Gastrocnemius medialis (tissue), 4 donors: Measurements from ENCODE around the gene PCNX2. TPM values are rescaled to one million over a fixed set of nuclear protein-coding genes. Genes with fewer than 3 reads are reported as not detected.

Experiments used
- ATAC-seq, 2 donors: fragments of 150-250 bp; one replicate each; pipeline ENCODE4 v1.9.1; 2016
- DNase-seq, 2 donors: peaks; one replicate each; pipeline ENCODE4 v3.0.0-alpha.2; 2019
- H3K27ac ChIP-seq, 4 donors: fragments of 200-600 bp; sonication (generic); 1 replicate in 1 of 4; 2 replicates in 3 of 4; pipeline ENCODE4 v1.5.1; 2016 to 2018; ENCODE audit warnings: mild to moderate bottlenecking in 2 of 4, moderate library complexity in 1 of 4
- H3K27me3 ChIP-seq, 3 donors: fragments of 200-600 bp; sonication (generic) in 2 of 3; 1 replicate in 1 of 3; 2 replicates in 2 of 3; pipeline versions ENCODE4 v1.5.1 to v1.6.0; 2016 to 2019; ENCODE audit warnings: mild to moderate bottlenecking in 1 of 3, moderate library complexity in 1 of 3
- H3K36me3 ChIP-seq, 2 donors: fragments of 200-600 bp; sonication (generic) in 1 of 2; one replicate each; pipeline ENCODE4 v1.5.1; 2017 to 2018
- H3K4me1 ChIP-seq, 2 donors: fragments of 200-600 bp; sonication (generic) in 1 of 2; one replicate each; pipeline ENCODE4 v1.5.1; 2016 to 2017; ENCODE audit warnings: mild to moderate bottlenecking in 2 of 2
- H3K4me3 ChIP-seq, 4 donors: fragments of 200-600 bp; sonication (generic) in 3 of 4; 1 replicate in 1 of 4; 2 replicates in 3 of 4; pipeline ENCODE4 v1.5.1; 2016 to 2019; ENCODE audit warnings: mild to moderate bottlenecking in 2 of 4
- H3K9me3 ChIP-seq, 3 donors: fragments of 200-600 bp; sonication (generic) in 2 of 3; 1 replicate in 1 of 3; 2 replicates in 2 of 3; pipeline ENCODE4 v1.5.1; 2016 to 2019
- POLR2A ChIP-seq, 2 donors: fragments of 450-650 bp; IDR thresholded peaks; one replicate each; pipeline ENCODE4 v1.6.1; 2017; ENCODE audit warnings: antibody characterized with exemption in 2 of 2, mild to moderate bottlenecking in 2 of 2, moderate library complexity in 2 of 2
- in situ Hi-C, 4 donors: fragments of 200-750 bp; cut with MboI; loops; one replicate each; pipeline versions ENCODE4 v1.15.0 to v1.8.0; 2017; ENCODE audit warnings: low sequenced_read_pairs in 4 of 4
- intact Hi-C: fragments of 100-400 bp; cut with DNase I; formaldehyde crosslinking; loops from one replicate; pipeline ENCODE4 v1.15.1; 2023; ENCODE audit warnings: low total_unique reads
- total RNA-seq, 4 donors: library from RNA; depleted of rRNA; stranded (reverse); fragments of >200 nt; gene quantifications; one replicate each; pipeline versions ENCODE4 v1.1.0 to v1.2.3, GENCODE V29; 2016
- TF ChIP-seq, protein P1 (sequence below), 5 experiments: fragments of 450-650 bp in 3 of 5; fragments of 200-600 bp in 2 of 5; sonication (generic) in 2 of 5; IDR thresholded peaks in 4 of 5; conservative IDR thresholded peaks in 1 of 5; 1 replicate in 4 of 5; 2 replicates in 1 of 5; pipeline ENCODE4 v1.5.1; 2016 to 2019; ENCODE audit warnings: antibody characterized with exemption in 5 of 5, mild to moderate bottlenecking in 3 of 5, moderate library complexity in 3 of 5

The PCNX2 gene
- total RNA-seq, 4 donors from 2014 or later = 0.34 to 5.6 (median 1.9) TPM

DNA sequence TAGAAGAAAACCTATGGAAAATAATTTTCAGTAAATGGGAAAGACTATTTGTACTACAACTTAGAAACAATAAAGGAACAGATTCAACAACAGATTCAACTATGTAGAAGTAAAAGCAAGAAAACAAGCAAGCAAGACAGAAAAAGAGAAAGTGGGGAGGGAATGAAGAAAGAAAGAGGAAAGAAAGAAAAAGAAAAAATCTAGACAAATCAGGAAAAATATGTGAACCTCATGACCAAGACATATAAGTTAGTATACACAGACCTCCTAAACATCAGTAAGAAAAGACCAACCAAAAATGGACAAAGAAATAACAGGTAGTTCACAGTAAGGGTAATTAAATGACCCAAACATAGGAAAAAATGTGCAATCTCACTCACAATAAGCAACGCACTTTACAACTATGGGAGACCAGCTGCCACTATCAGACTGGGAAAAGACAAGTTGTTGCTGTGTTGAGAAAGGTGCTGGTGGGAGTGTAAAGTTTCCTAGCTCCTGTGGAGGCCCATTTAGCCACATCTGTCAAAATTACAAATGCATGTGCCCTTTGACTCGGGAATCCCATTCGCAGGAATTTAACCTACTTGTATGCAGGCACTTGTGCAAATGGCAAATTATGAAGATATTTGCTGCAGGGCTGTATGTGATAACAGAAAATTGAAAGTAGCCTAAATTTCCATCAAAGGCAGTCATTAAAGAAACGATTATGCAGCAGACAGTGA, 18.1 kb upstream of the PCNX2 start:
- DNase-seq = no peak
- in situ Hi-C loops (no loop called here), intact Hi-C loops (no loop called here)
- no peaks in the 10 kb centered on the region for H3K27me3 ChIP-seq
- no peak for ATAC-seq
- no peaks in the 10 kb centered on the region for H3K9me3 ChIP-seq
- no peaks in the 10 kb centered on the region for H3K4me1 ChIP-seq
- H3K27ac ChIP-seq = no peak overlapping the region
- no peak for TF ChIP-seq POLR2A (IDR thresholded peaks at IDR 0.05)
- TF ChIP-seq, protein P1, sequence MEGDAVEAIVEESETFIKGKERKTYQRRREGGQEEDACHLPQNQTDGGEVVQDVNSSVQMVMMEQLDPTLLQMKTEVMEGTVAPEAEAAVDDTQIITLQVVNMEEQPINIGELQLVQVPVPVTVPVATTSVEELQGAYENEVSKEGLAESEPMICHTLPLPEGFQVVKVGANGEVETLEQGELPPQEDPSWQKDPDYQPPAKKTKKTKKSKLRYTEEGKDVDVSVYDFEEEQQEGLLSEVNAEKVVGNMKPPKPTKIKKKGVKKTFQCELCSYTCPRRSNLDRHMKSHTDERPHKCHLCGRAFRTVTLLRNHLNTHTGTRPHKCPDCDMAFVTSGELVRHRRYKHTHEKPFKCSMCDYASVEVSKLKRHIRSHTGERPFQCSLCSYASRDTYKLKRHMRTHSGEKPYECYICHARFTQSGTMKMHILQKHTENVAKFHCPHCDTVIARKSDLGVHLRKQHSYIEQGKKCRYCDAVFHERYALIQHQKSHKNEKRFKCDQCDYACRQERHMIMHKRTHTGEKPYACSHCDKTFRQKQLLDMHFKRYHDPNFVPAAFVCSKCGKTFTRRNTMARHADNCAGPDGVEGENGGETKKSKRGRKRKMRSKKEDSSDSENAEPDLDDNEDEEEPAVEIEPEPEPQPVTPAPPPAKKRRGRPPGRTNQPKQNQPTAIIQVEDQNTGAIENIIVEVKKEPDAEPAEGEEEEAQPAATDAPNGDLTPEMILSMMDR (IDR thresholded peaks at IDR 0.05 in 4 of 5, conservative IDR thresholded peaks at IDR 0.05 in 1 of 5) = no peak
- H3K4me3 ChIP-seq = no peak overlapping the region
- no peaks in the 10 kb centered on the region for H3K36me3 ChIP-seq

DNA sequence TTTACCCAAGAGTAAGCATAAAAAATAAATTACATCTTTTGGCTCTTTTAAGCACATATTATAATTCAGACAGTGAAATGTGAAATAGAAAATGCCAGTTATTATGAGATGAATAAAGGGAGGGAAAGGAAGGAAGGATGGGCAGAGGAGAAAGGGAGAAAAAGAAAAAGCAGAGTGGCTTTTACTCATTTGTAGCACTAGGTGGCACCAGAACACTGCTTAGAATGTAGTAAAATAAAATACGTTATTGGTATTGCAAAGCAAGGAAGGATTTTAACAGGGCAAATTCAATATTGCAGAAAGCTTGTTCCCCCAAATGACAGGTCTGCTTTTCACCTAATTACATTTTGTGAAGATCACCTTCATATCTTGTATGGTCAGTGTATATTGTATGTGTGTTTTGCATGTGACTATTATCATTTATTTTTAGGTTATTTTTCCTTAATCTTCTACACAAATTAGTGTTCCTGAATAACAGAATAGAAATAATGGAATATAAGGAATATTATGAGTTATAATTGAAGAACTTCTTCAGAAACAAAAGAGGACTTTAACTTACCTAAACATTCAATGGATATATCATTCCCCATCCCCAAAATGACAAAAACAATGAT, 9.1 kb upstream of the PCNX2 start:
- TF ChIP-seq POLR2A (IDR thresholded peaks at IDR 0.05) = no peak
- TF ChIP-seq, protein P1 (IDR thresholded peaks at IDR 0.05 in 4 of 5, conservative IDR thresholded peaks at IDR 0.05 in 1 of 5) = peak in 3 of 5 experiments; percentile 18 to 59 (median 50)
- Histone ChIP-seq H3K4me3 (no peak overlapping the region), H3K27ac (no peak overlapping the region), H3K9me3 (no peaks in the 10 kb centered on the region), H3K27me3 (no peaks in the 10 kb centered on the region), H3K4me1 (no peaks in the 10 kb centered on the region), H3K36me3 (no peaks in the 10 kb centered on the region)
- ATAC-seq = no peak
- in situ Hi-C loops = no loop called here
- intact Hi-C loops = no loop called here
- no peak for DNase-seq

DNA sequence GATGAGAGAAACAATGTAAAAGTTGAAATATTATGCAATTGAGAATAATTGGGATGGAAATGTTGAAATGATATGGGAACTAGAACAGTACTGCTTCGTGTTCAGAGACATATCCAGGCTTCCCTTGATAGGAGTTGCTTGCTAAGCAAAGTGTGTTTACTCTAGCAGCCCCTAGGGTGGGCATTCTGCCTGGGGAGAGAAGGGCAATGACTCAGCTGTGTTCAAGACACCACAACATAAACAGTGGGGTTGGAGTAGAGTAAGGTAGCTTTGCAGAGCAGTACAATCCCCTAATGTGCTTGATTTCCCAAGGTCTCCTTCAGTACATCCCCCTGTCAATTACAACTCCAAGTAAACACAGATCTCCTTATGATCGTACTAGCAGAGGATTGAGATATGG, 4.8 kb upstream of the PCNX2 start:
- peaks cover 7 to 16% (median 11%) of the 10 kb centered on the region in 3 donors for H3K27me3 ChIP-seq
- H3K27ac ChIP-seq = no peak overlapping the region
- H3K4me3 ChIP-seq = no peak overlapping the region
- no peaks in the 10 kb centered on the region for H3K4me1 ChIP-seq
- ATAC-seq (no peak), DNase-seq (no peak)
- in situ Hi-C loops = no loop called here
- no peaks in the 10 kb centered on the region for H3K9me3 ChIP-seq
- H3K36me3 ChIP-seq = no peaks in the 10 kb centered on the region
- intact Hi-C loops = no loop called here
- no peak for TF ChIP-seq POLR2A (IDR thresholded peaks at IDR 0.05)

DNA sequence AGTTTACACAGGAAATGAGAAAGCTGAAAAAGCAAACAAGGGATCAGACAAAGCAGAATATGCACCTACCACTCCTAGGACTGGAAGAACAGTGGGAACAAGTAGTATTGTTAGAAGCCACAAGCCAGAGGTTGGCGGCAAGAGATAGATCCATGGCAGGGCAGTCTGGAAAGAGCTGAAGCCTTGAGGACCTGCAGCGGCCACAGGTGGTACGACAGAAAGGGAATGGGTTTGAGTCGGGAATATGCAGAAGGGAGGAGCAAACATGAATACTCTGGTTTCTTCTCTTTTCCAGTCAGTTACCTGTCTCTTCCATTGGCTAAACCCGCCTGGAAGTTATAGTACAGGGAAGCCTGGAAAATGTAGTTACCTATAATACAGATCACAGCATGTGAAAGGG, 3.9 kb upstream of the PCNX2 start:
- DNase-seq = no peak
- Histone ChIP-seq H3K9me3 (no peaks in the 10 kb centered on the region), H3K4me1 (no peaks in the 10 kb centered on the region), H3K27me3 (peaks cover 14 to 19% (median 16%) of the 10 kb centered on the region in 3 donors), H3K27ac (no peak overlapping the region), H3K36me3 (no peaks in the 10 kb centered on the region), H3K4me3 (no peak overlapping the region)
- intact Hi-C loops = no loop called here
- no peak for ATAC-seq
- no peak for TF ChIP-seq POLR2A (IDR thresholded peaks at IDR 0.05)
- TF ChIP-seq, protein P1 (IDR thresholded peaks at IDR 0.05 in 4 of 5, conservative IDR thresholded peaks at IDR 0.05 in 1 of 5) = no peak
- in situ Hi-C loops = no loop called here

DNA sequence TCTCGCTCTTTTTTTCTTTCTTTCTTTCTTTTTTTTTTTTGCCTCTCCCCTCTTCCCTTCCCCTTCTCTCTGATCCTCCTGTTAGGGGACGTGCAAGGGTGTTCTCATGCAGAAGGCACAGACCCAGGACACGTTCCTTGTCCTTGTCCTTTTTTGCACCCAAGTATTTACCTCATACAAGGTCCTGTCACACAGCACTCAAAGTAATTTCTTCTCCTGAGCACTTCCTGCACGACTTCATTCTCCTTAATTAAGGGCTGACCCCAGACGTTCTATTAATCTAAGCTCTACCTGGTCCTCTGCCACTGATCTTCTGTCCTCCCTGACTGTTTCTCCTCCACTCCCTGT, 424 bp upstream of the PCNX2 start:
- Histone ChIP-seq H3K27me3 (peaks cover 15 to 19% (median 16%) of the 10 kb centered on the region in 3 donors), H3K4me1 (no peaks in the 10 kb centered on the region), H3K9me3 (no peaks in the 10 kb centered on the region), H3K27ac (no peak overlapping the region), H3K36me3 (no peaks in the 10 kb centered on the region), H3K4me3 (peak overlapping the region in 1 of 4 donors; percentile 45)
- TF ChIP-seq, protein P1 (IDR thresholded peaks at IDR 0.05 in 4 of 5, conservative IDR thresholded peaks at IDR 0.05 in 1 of 5) = no peak
- TF ChIP-seq POLR2A (IDR thresholded peaks at IDR 0.05) = no peak
- ATAC-seq = no peak
- intact Hi-C loops = no loop called here
- no peak for DNase-seq
- in situ Hi-C loops = no loop called here
